Left lung (tissue), 10 donors: ENCODE measurements around the gene CAMK2G. TPM values are rescaled to one million over a fixed set of nuclear protein-coding genes. Genes with fewer than 3 reads are reported as not detected.

Source experiments
- ATAC-seq: fragments of 200-7000 bp; cut with Tn5 transposase; one replicate; pipeline ENCODE4 v1.9.1; 2020; ENCODE audit warnings: moderate library complexity
- DNase-seq, 4 donors: peaks; one replicate each; pipeline ENCODE4 v3.0.0-alpha.2; 2013 to 2020
- H3K27ac ChIP-seq, 2 donors: fragments of 200-600 bp; sonication (generic) in 1 of 2; one replicate each; pipeline versions ENCODE4 v1.5.0 to v1.8.0; 2020 to 2021
- H3K27me3 ChIP-seq, 2 donors: fragments of 200-600 bp; sonication (generic) in 1 of 2; one replicate each; pipeline versions ENCODE4 v1.5.0 to v1.8.0; 2020 to 2021
- H3K36me3 ChIP-seq, 2 donors: fragments of 200-600 bp; sonication (generic) in 1 of 2; one replicate each; pipeline versions ENCODE4 v1.5.0 to v1.8.0; 2020 to 2021
- H3K4me1 ChIP-seq, 2 donors: fragments of 200-600 bp; one replicate each; pipeline ENCODE4 v1.8.0; 2021
- H3K4me3 ChIP-seq, 2 donors: fragments of 200-600 bp; sonication (generic) in 1 of 2; one replicate each; pipeline versions ENCODE4 v1.5.0 to v1.8.0; 2020 to 2021; ENCODE audit warnings: mild to moderate bottlenecking in 1 of 2
- H3K9me3 ChIP-seq, 2 donors: fragments of 200-600 bp; sonication (generic) in 1 of 2; one replicate each; pipeline versions ENCODE4 v1.5.0 to v1.8.0; 2020 to 2021
- CTCF ChIP-seq, 2 donors: fragments of 200-600 bp; sonication (generic) in 1 of 2; IDR thresholded peaks; one replicate each; pipeline versions ENCODE4 v1.5.0 to v1.8.0; 2021; ENCODE audit warnings: antibody characterized with exemption in 2 of 2
- intact Hi-C, 2 donors: fragments of 100-400 bp; cut with DNase I; formaldehyde crosslinking; loops; one replicate each; pipeline versions ENCODE4 v1.11.2 to v1.14.2; 2022
- polyA plus RNA-seq, 6 donors: library from polyadenylated mRNA; unstranded; fragments of 120-200 nt; gene quantifications; one replicate each; pipeline ENCODE4 v1.2.1, GENCODE V29; 2013; ENCODE audit not compliant: insufficient read length in 6 of 6
- total RNA-seq, 2 donors: library from RNA; stranded (reverse); fragmentation: NEBNext Ultra II Directional; extraction: Animal tissue kit (Norgen Biotek cat#: 25700); gene quantifications; one replicate each; pipeline ENCODE4 v1.2.1, GENCODE V29; 2021
- donor health status: DM: no; HTN: yes; CAD: no.
- donor health status: DM: no; HTN: no; CAD: no.

CAMK2G gene
- total and polyA plus RNA-seq, 8 donors, result 28.9 to 44.5 (median 35.4) TPM

- intact Hi-C loops, result no loop called here
- no peak for DNase-seq
- H3K36me3 ChIP-seq, result peaks cover 0 to 76% of the 10 kb centered on the region in 2 donors
- H3K4me1 ChIP-seq, result peaks cover 0 to 23% of the 10 kb centered on the region in 2 donors
- no peak overlapping the region for H3K4me3 ChIP-seq
- H3K27ac ChIP-seq, result no peak overlapping the region
- TF ChIP-seq CTCF (IDR thresholded peaks at IDR 0.05), result no peak
- ATAC-seq, result no peak
- H3K27me3 ChIP-seq, result no peaks in the 10 kb centered on the region
- H3K9me3 ChIP-seq, result no peaks in the 10 kb centered on the region
Measured at GRCh38 chr10:73856261-73856660, 18.1 kb downstream of the CAMK2G start.

GRCh38 chr10:73855413-73855812, 18.9 kb downstream of the CAMK2G start:
- Histone ChIP-seq H3K4me1 (peaks cover 2 to 26% of the 10 kb centered on the region in 2 donors), H3K36me3 (peaks cover 0 to 76% of the 10 kb centered on the region in 2 donors), H3K9me3 (no peaks in the 10 kb centered on the region), H3K4me3 (no peak overlapping the region), H3K27ac (no peak overlapping the region), H3K27me3 (no peaks in the 10 kb centered on the region)
- intact Hi-C loops, result no loop called here
- ATAC-seq, result peak; percentile 57
- no peak for TF ChIP-seq CTCF (IDR thresholded peaks at IDR 0.05)
- peak in 1 of 4 donors; percentile 46 for DNase-seq

GRCh38 chr10:73854310-73854709, 20.0 kb downstream of the CAMK2G start:
- DNase-seq, result no peak
- TF ChIP-seq CTCF (IDR thresholded peaks at IDR 0.05), result no peak
- no peak overlapping the region for H3K27ac ChIP-seq

GRCh38 chr10:73853196-73853595, 21.2 kb downstream of the CAMK2G start:
- Histone ChIP-seq H3K9me3 (no peaks in the 10 kb centered on the region), H3K4me1 (peaks cover 2 to 37% of the 10 kb centered on the region in 2 donors), H3K27me3 (no peaks in the 10 kb centered on the region), H3K27ac (no peak overlapping the region), H3K4me3 (no peak overlapping the region), H3K36me3 (peaks cover 0 to 67% of the 10 kb centered on the region in 2 donors)
- no peak for DNase-seq
- intact Hi-C loops, result no loop called here
- ATAC-seq, result no peak
- TF ChIP-seq CTCF (IDR thresholded peaks at IDR 0.05), result no peak

More at GRCh38 chr10:73854310-73854709, 20.0 kb downstream of the CAMK2G start:
- Histone ChIP-seq H3K36me3 (peaks cover 0 to 70% of the 10 kb centered on the region in 2 donors), H3K9me3 (no peaks in the 10 kb centered on the region), H3K4me3 (no peak overlapping the region), H3K27me3 (no peaks in the 10 kb centered on the region), H3K4me1 (peaks cover 2 to 36% of the 10 kb centered on the region in 2 donors)
- no peak for ATAC-seq
- intact Hi-C loops, result no loop called here

- intact Hi-C loops, result no loop called here
Measured at GRCh38 chr10:73850863-73851461, 23.4 kb downstream of the CAMK2G start.

More at GRCh38 chr10:73850863-73851461, 23.4 kb downstream of the CAMK2G start:
- Histone ChIP-seq H3K4me1 (peaks cover 2 to 32% of the 10 kb centered on the region in 2 donors), H3K4me3 (no peak overlapping the region), H3K27me3 (no peaks in the 10 kb centered on the region), H3K27ac (peak overlapping the region; percentile 55 to 56), H3K36me3 (peaks cover 0 to 75% of the 10 kb centered on the region in 2 donors), H3K9me3 (no peaks in the 10 kb centered on the region)
- DNase-seq (peak in 3 of 4 donors; percentile 15 to 72 (median 59)), ATAC-seq (peak; percentile 79)
- TF ChIP-seq CTCF (IDR thresholded peaks at IDR 0.05), result no peak
